ENCODE results near the gene CKS1B.
A peak's percentile ranks its signal among the peaks of the same experiment; 100 is the strongest.

DNA sequence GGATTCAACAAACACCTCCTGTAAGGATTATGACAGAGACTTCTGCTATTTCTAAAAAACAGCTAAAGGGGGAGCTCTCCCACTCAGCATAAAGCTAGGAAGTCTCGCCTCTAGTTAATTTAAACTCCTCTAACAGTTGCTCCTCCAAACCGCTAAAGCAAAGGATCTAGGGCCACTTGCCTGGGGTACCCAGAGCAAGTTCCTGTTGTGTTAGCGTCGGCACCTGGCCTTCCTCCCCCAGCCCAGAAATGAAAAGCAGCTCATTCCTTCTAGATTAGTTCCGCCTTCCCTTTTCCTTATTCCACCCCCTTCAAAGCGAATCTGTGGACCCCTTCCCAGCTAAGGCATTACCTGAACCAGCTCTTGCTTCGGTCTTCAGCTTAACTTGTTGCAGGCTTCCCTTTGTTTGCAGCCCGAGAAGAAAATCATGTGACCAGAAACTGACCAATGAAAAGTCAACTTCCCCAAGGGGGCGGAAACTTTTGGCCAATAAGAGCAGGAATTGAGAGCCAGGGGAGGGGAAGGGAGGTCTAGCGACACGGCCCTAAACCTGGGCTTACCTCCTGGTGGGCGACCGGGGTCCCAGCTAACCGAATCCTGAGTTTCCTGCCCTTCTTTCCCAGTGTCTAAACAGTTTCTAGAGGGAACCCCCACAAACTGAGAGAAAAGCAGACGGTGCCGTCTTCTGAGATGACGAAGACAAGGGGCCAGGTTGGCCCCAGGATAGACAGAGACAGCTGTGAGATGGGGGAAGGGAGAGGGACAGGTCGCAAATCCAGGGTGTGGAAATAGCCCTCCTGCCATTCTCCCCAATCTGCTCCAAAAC lies 18.6 kb upstream of the CKS1B start, which contains the start of gene PBXIP1:
- TF ChIP-seq, protein P1, sequence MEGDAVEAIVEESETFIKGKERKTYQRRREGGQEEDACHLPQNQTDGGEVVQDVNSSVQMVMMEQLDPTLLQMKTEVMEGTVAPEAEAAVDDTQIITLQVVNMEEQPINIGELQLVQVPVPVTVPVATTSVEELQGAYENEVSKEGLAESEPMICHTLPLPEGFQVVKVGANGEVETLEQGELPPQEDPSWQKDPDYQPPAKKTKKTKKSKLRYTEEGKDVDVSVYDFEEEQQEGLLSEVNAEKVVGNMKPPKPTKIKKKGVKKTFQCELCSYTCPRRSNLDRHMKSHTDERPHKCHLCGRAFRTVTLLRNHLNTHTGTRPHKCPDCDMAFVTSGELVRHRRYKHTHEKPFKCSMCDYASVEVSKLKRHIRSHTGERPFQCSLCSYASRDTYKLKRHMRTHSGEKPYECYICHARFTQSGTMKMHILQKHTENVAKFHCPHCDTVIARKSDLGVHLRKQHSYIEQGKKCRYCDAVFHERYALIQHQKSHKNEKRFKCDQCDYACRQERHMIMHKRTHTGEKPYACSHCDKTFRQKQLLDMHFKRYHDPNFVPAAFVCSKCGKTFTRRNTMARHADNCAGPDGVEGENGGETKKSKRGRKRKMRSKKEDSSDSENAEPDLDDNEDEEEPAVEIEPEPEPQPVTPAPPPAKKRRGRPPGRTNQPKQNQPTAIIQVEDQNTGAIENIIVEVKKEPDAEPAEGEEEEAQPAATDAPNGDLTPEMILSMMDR (IDR thresholded peaks at IDR 0.05; ENCODE audit: insufficient read depth, low read length): peak; percentile 21
- TF ChIP-seq POLR2AphosphoS5 (IDR thresholded peaks at IDR 0.05; ENCODE audit: low read depth) (0 out of 2 replicates have a peak, but pooled peaks have one; percentile 26), GABPA (IDR thresholded peaks at IDR 0.05; ENCODE audit: low read depth) (no peak), SPI1 (IDR thresholded peaks at IDR 0.05; ENCODE audit: borderline replicate concordance, low read depth) (peak; percentile 60; the same call in 1 of the 2 replicates)
- TF ChIP-seq, protein P2, sequence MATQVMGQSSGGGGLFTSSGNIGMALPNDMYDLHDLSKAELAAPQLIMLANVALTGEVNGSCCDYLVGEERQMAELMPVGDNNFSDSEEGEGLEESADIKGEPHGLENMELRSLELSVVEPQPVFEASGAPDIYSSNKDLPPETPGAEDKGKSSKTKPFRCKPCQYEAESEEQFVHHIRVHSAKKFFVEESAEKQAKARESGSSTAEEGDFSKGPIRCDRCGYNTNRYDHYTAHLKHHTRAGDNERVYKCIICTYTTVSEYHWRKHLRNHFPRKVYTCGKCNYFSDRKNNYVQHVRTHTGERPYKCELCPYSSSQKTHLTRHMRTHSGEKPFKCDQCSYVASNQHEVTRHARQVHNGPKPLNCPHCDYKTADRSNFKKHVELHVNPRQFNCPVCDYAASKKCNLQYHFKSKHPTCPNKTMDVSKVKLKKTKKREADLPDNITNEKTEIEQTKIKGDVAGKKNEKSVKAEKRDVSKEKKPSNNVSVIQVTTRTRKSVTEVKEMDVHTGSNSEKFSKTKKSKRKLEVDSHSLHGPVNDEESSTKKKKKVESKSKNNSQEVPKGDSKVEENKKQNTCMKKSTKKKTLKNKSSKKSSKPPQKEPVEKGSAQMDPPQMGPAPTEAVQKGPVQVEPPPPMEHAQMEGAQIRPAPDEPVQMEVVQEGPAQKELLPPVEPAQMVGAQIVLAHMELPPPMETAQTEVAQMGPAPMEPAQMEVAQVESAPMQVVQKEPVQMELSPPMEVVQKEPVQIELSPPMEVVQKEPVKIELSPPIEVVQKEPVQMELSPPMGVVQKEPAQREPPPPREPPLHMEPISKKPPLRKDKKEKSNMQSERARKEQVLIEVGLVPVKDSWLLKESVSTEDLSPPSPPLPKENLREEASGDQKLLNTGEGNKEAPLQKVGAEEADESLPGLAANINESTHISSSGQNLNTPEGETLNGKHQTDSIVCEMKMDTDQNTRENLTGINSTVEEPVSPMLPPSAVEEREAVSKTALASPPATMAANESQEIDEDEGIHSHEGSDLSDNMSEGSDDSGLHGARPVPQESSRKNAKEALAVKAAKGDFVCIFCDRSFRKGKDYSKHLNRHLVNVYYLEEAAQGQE (IDR thresholded peaks at IDR 0.05; ENCODE audit: insufficient replicate concordance, low read depth): no peak

Measured in HL-60 (cell line).